ENCODE measurements around the gene SLC6A11. TPM values are rescaled to one million over a fixed set of nuclear protein-coding genes. Genes with fewer than 3 reads are reported as not detected.

Gene SLC6A11
- total RNA-seq, 2 experiments from 2014 or later, result not detected

- Histone ChIP-seq H3K36me3 (ENCODE audit: insufficient read depth, low read length) (no peaks in the 10 kb centered on the region), H4K20me1 (ENCODE audit: insufficient read depth, low read length) (no peaks in the 10 kb centered on the region), H3K4me3 (ENCODE audit: low read depth, low read length, poor library complexity, severe bottlenecking) (no peak overlapping the region), H3K27ac (ENCODE audit: low read depth, low read length, poor library complexity, severe bottlenecking) (no peak overlapping the region), H3K79me2 (ENCODE audit: insufficient read depth, low read depth, low read length) (no peaks in the 10 kb centered on the region), H3K9me2 (ENCODE audit: insufficient read depth, low read length) (no peaks in the 10 kb centered on the region), H2AFZ (ENCODE audit: low read length) (no peak overlapping the region), H3K4me2 (ENCODE audit: low read length) (no peak overlapping the region), H3K9me3 (ENCODE audit: low read length) (no peaks in the 10 kb centered on the region), H3K4me1 (ENCODE audit: insufficient read depth, low read length, poor library complexity, severe bottlenecking) (no peaks in the 10 kb centered on the region)
- DNase-seq (ENCODE audit: low spot score), result no peak
- ChIA-PET POLR2A (no interaction called here), CTCF (ENCODE audit: unreplicated experiment) (no interaction called here)
- intact Hi-C loops (cut with micrococcal nuclease; ENCODE audit: unreplicated experiment), result no loop called here
- BruUV-seq (replicated peaks), result no TSS peak
- TF ChIP-seq CTCF (conservative IDR thresholded peaks at IDR 0.05; ENCODE audit: low read length) (no peak), EZH2phosphoT487 (IDR thresholded peaks at IDR 0.05; ENCODE audit: borderline replicate concordance, low read depth, low read length) (no peak)
Observed at GRCh38 chr3:10977892-10978510, 162.0 kb downstream of the SLC6A11 start.

- no peak overlapping the region for H3K4me3 ChIP-seq (ENCODE audit: low read depth, low read length, poor library complexity, severe bottlenecking)
- no peak overlapping the region for H3K4me2 ChIP-seq (ENCODE audit: low read length)
- H3K4me1 ChIP-seq (ENCODE audit: insufficient read depth, low read length, poor library complexity, severe bottlenecking), result no peaks in the 10 kb centered on the region
- TF ChIP-seq CTCF (conservative IDR thresholded peaks at IDR 0.05; ENCODE audit: low read length) (no peak), EZH2phosphoT487 (IDR thresholded peaks at IDR 0.05; ENCODE audit: borderline replicate concordance, low read depth, low read length) (no peak)
- H3K9me3 ChIP-seq (ENCODE audit: low read length), result no peaks in the 10 kb centered on the region
- H3K27ac ChIP-seq (ENCODE audit: low read depth, low read length, poor library complexity, severe bottlenecking), result no peak overlapping the region
- no peaks in the 10 kb centered on the region for H3K36me3 ChIP-seq (ENCODE audit: insufficient read depth, low read length)
- ChIA-PET POLR2A (no interaction called here), CTCF (ENCODE audit: unreplicated experiment) (no interaction called here)
- intact Hi-C loops (cut with micrococcal nuclease; ENCODE audit: unreplicated experiment), result no loop called here
- H2AFZ ChIP-seq (ENCODE audit: low read length), result no peak overlapping the region
- no peaks in the 10 kb centered on the region for H3K79me2 ChIP-seq (ENCODE audit: insufficient read depth, low read depth, low read length)
- no peak for DNase-seq (ENCODE audit: low spot score)
- H3K9me2 ChIP-seq (ENCODE audit: insufficient read depth, low read length), result no peaks in the 10 kb centered on the region
- BruUV-seq (replicated peaks), result no TSS peak
- no peaks in the 10 kb centered on the region for H4K20me1 ChIP-seq (ENCODE audit: insufficient read depth, low read length)
Observed at GRCh38 chr3:10978956-10979355, 162.9 kb downstream of the SLC6A11 start.

GRCh38 chr3:10980312-10980711 lies 164.3 kb downstream of the SLC6A11 start:
- no peak overlapping the region for H3K27ac ChIP-seq (ENCODE audit: low read depth, low read length, poor library complexity, severe bottlenecking)
- POLR2A ChIA-PET, result no interaction called here
- no peaks in the 10 kb centered on the region for H3K9me3 ChIP-seq (ENCODE audit: low read length)
- H3K4me2 ChIP-seq (ENCODE audit: low read length), result no peak overlapping the region
- H3K4me1 ChIP-seq (ENCODE audit: insufficient read depth, low read length, poor library complexity, severe bottlenecking), result no peaks in the 10 kb centered on the region
- no peak overlapping the region for H2AFZ ChIP-seq (ENCODE audit: low read length)
- BruUV-seq (replicated peaks), result no TSS peak
- TF ChIP-seq EZH2phosphoT487 (IDR thresholded peaks at IDR 0.05; ENCODE audit: borderline replicate concordance, low read depth, low read length) (no peak), CTCF (conservative IDR thresholded peaks at IDR 0.05; ENCODE audit: low read length) (no peak)
- H3K79me2 ChIP-seq (ENCODE audit: insufficient read depth, low read depth, low read length), result no peaks in the 10 kb centered on the region
- DNase-seq (ENCODE audit: low spot score), result no peak
- CTCF ChIA-PET (ENCODE audit: unreplicated experiment), result no interaction called here
- H3K4me3 ChIP-seq (ENCODE audit: low read depth, low read length, poor library complexity, severe bottlenecking), result no peak overlapping the region
- H3K36me3 ChIP-seq (ENCODE audit: insufficient read depth, low read length), result no peaks in the 10 kb centered on the region
- no peaks in the 10 kb centered on the region for H4K20me1 ChIP-seq (ENCODE audit: insufficient read depth, low read length)
- intact Hi-C loops (cut with micrococcal nuclease; ENCODE audit: unreplicated experiment), result loop anchor here (5.0 kb wide), 1 partner anchor 223 kb away; no protein-coding TSS in a partner anchor
- no peaks in the 10 kb centered on the region for H3K9me2 ChIP-seq (ENCODE audit: insufficient read depth, low read length)

All from OCI-LY7 (cell line).